PC-9 (cell line): ENCODE results near the gene DIAPH3.

ENCODE experiments used
- CTCF ChIP-seq: fragments of 200-600 bp; sonication (generic); conservative IDR thresholded peaks from 2 replicates; pipeline ENCODE4 v1.6.1; 2017; ENCODE audit warnings: mixed run types, antibody characterized with exemption, mild to moderate bottlenecking, moderate library complexity
- EZH2 ChIP-seq: fragments of 200-600 bp; sonication (generic); IDR thresholded peaks from 2 replicates; pipeline ENCODE4 v1.8.0; 2017; ENCODE audit warnings: antibody characterized with exemption, low read depth

GRCh38 chr13:60075850-60076249 is 87.9 kb downstream of the DIAPH3 start:
- TF ChIP-seq CTCF (no peak), EZH2 (no peak)
